HEK293 (cell line): ENCODE measurements around the gene CPSF6.
"Not testable (repeated sequence)": the region's sequence is repeated elsewhere in the genome, so short reads cannot be mapped to it uniquely, and the experiment has no call there.

Experiments used
- CTCF ChIA-PET: fragments of 350-600 bp; formaldehyde crosslinking; extraction: SDS; loops from one replicate; lab custom pipeline; 2021; ENCODE audit warnings: antibody characterized with exemption; lab: Yijun Ruan, JAX
- POLR2A ChIA-PET: fragments of 300-600 bp; formaldehyde crosslinking; extraction: SDS; loops from one replicate; lab custom pipeline; 2020; ENCODE audit warnings: antibody characterized with exemption, inconsistent platforms; lab: Yijun Ruan, JAX
- H3K27ac ChIP-seq: fragments of 200-500 bp; sonication (Bioruptor generic); 2 replicates; pipeline ENCODE4 v1.5.1; 2014; ENCODE audit warnings: low read depth, low read length, control low read depth, inconsistent platforms; ENCODE audit errors: extremely low read depth
- H3K36me3 ChIP-seq, 2 experiments: fragments of 200-500 bp in 1 of 2; sonication (Bioruptor generic) in 1 of 2; 1 replicate in 1 of 2; 2 replicates in 1 of 2; pipeline ENCODE4 v1.5.1; 2014 to 2017; ENCODE audit warnings: inconsistent platforms in 2 of 2, low read length in 2 of 2; ENCODE audit not compliant: control insufficient read depth in 2 of 2, insufficient read depth in 1 of 2
- H3K4me1 ChIP-seq: fragments of 200-500 bp; sonication (Bioruptor generic); 2 replicates; pipeline ENCODE4 v1.5.1; 2014; ENCODE audit warnings: mild to moderate bottlenecking, low read length, inconsistent platforms; ENCODE audit not compliant: control insufficient read depth, insufficient read depth
- H3K4me3 ChIP-seq: 2 replicates; pipeline ENCODE4 v1.5.1; 2011; ENCODE audit warnings: low read depth, mild to moderate bottlenecking, control low read depth, low read length, moderate library complexity
- H3K9me3 ChIP-seq: fragments of 200-500 bp; sonication (Bioruptor generic); 2 replicates; pipeline ENCODE4 v1.5.1; 2014; ENCODE audit warnings: low read depth, low read length, inconsistent platforms; ENCODE audit not compliant: control insufficient read depth, insufficient read depth
- FEZF1 ChIP-seq: fragments of 450-650 bp; formaldehyde crosslinking; IDR thresholded peaks from 2 replicates; pipeline ENCODE4 v1.5.1; 2016; ENCODE audit warnings: missing biosample characterization, missing genetic modification characterization
- MZF1 ChIP-seq: fragments of 450-650 bp; formaldehyde crosslinking; IDR thresholded peaks from 2 replicates; pipeline ENCODE4 v1.5.1; 2017; ENCODE audit warnings: missing biosample characterization, missing genetic modification characterization, borderline replicate concordance
- OVOL3 ChIP-seq: fragments of 450-650 bp; formaldehyde crosslinking; IDR thresholded peaks from 2 replicates; pipeline ENCODE4 v1.5.1; 2016; ENCODE audit warnings: missing biosample characterization, missing genetic modification characterization
- ZBTB6 ChIP-seq: fragments of 450-650 bp; formaldehyde crosslinking; IDR thresholded peaks from 2 replicates; pipeline ENCODE4 v1.5.1; 2017; ENCODE audit warnings: missing biosample characterization, missing genetic modification characterization
- ZNF112 ChIP-seq: fragments of 450-650 bp; formaldehyde crosslinking; IDR thresholded peaks from 2 replicates; pipeline ENCODE4 v1.5.0; 2017; ENCODE audit warnings: missing biosample characterization, missing genetic modification characterization
- ZNF114 ChIP-seq: fragments of 450-650 bp; formaldehyde crosslinking; IDR thresholded peaks from 2 replicates; pipeline ENCODE4 v1.5.0; 2017; ENCODE audit warnings: missing biosample characterization, missing genetic modification characterization
- ZNF146 ChIP-seq: fragments of 450-650 bp; formaldehyde crosslinking; IDR thresholded peaks from 2 replicates; pipeline ENCODE4 v1.5.1; 2016; ENCODE audit warnings: missing biosample characterization, missing genetic modification characterization
- ZNF148 ChIP-seq: fragments of 450-650 bp; formaldehyde crosslinking; IDR thresholded peaks from 2 replicates; pipeline ENCODE4 v1.5.0; 2017; ENCODE audit warnings: missing biosample characterization, missing genetic modification characterization, borderline replicate concordance
- ZNF239 ChIP-seq: fragments of 450-650 bp; formaldehyde crosslinking; IDR thresholded peaks from 2 replicates; pipeline ENCODE4 v1.5.1; 2016; ENCODE audit warnings: missing biosample characterization, missing genetic modification characterization
- ZNF274 ChIP-seq, 2 experiments: fragments of 200-500 bp in 1 of 2; fragments of 450-650 bp in 1 of 2; sonication (Bioruptor generic) in 1 of 2; formaldehyde crosslinking in 1 of 2; IDR thresholded peaks; 2 replicates each; pipeline versions ENCODE4 v1.5.1 to v1.6.1; 2014 to 2016; ENCODE audit warnings: borderline replicate concordance in 1 of 2, inconsistent platforms in 1 of 2, low read length in 1 of 2, missing biosample characterization in 1 of 2, missing genetic modification characterization in 1 of 2
- ZNF654 ChIP-seq: fragments of 450-650 bp; formaldehyde crosslinking; IDR thresholded peaks from 2 replicates; pipeline ENCODE4 v1.5.1; 2016; ENCODE audit warnings: low read depth, missing biosample characterization, missing genetic modification characterization
- ZNF837 ChIP-seq: fragments of 450-650 bp; formaldehyde crosslinking; IDR thresholded peaks from 2 replicates; pipeline ENCODE4 v1.5.1; 2016; ENCODE audit warnings: missing biosample characterization, missing genetic modification characterization
- ZNF843 ChIP-seq: fragments of 450-650 bp; formaldehyde crosslinking; IDR thresholded peaks from 2 replicates; pipeline ENCODE4 v1.5.1; 2016; ENCODE audit warnings: missing biosample characterization, missing genetic modification characterization
- TF ChIP-seq, protein P1 (sequence below): fragments of 450-650 bp; formaldehyde crosslinking; IDR thresholded peaks from 2 replicates; pipeline ENCODE4 v1.5.1; 2016; ENCODE audit warnings: missing biosample characterization, missing genetic modification characterization
- TF ChIP-seq, protein P2 (sequence below): fragments of 450-650 bp; formaldehyde crosslinking; IDR thresholded peaks from 2 replicates; pipeline ENCODE4 v1.5.1; 2016; ENCODE audit warnings: missing biosample characterization, missing genetic modification characterization

CPSF6 gene

GRCh38 chr12:69309461-69309860, 70.1 kb downstream of the CPSF6 start (continued):
- TF ChIP-seq ZNF114 (tag by site-specific recombination) (no peak), OVOL3 (tag by site-specific recombination) (no peak), ZNF837 (no peak), ZNF112 (no peak)
- TF ChIP-seq, all 188 proteins: peak for 0

GRCh38 chr12:69313209-69313608, 73.8 kb downstream of the CPSF6 start:
- TF ChIP-seq, protein P1, sequence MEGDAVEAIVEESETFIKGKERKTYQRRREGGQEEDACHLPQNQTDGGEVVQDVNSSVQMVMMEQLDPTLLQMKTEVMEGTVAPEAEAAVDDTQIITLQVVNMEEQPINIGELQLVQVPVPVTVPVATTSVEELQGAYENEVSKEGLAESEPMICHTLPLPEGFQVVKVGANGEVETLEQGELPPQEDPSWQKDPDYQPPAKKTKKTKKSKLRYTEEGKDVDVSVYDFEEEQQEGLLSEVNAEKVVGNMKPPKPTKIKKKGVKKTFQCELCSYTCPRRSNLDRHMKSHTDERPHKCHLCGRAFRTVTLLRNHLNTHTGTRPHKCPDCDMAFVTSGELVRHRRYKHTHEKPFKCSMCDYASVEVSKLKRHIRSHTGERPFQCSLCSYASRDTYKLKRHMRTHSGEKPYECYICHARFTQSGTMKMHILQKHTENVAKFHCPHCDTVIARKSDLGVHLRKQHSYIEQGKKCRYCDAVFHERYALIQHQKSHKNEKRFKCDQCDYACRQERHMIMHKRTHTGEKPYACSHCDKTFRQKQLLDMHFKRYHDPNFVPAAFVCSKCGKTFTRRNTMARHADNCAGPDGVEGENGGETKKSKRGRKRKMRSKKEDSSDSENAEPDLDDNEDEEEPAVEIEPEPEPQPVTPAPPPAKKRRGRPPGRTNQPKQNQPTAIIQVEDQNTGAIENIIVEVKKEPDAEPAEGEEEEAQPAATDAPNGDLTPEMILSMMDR (tag by site-specific recombination): no peak
- TF ChIP-seq MZF1 (tag by site-specific recombination) (no peak), ZNF146 (tag by site-specific recombination) (peak; percentile 64)
- TF ChIP-seq, protein P2, sequence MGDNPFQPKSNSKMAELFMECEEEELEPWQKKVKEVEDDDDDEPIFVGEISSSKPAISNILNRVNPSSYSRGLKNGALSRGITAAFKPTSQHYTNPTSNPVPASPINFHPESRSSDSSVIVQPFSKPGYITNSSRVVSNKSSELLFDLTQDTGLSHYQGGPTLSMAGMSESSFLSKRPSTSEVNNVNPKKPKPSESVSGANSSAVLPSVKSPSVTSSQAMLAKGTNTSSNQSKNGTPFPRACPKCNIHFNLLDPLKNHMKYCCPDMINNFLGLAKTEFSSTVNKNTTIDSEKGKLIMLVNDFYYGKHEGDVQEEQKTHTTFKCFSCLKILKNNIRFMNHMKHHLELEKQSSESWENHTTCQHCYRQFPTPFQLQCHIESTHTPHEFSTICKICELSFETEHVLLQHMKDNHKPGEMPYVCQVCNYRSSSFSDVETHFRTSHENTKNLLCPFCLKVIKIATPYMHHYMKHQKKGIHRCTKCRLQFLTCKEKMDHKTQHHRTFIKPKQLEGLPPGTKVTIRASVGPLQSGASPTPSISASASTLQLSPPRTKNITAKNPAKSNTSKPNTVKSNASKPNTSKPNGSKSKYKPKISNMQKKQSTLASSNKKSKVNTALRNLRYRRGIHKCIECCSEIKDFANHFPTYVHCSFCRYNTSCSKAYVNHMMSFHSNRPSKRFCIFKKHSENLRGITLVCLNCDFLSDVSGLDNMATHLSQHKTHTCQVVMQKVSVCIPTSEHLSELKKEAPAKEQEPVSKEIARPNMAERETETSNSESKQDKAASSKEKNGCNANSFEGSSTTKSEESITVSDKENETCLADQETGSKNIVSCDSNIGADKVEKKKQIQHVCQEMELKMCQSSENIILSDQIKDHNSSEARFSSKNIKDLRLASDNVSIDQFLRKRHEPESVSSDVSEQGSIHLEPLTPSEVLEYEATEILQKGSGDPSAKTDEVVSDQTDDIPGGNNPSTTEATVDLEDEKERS (tag by site-specific recombination): no peak
- ChIA-PET CTCF (no interaction called here), POLR2A (no interaction called here)
- Histone ChIP-seq H3K27ac (no peak overlapping the region), H3K4me3 (no peak overlapping the region), H3K36me3 (no peaks in the 10 kb centered on the region), H3K4me1 (no peaks in the 10 kb centered on the region), H3K9me3 (no peaks in the 10 kb centered on the region)

DNA sequence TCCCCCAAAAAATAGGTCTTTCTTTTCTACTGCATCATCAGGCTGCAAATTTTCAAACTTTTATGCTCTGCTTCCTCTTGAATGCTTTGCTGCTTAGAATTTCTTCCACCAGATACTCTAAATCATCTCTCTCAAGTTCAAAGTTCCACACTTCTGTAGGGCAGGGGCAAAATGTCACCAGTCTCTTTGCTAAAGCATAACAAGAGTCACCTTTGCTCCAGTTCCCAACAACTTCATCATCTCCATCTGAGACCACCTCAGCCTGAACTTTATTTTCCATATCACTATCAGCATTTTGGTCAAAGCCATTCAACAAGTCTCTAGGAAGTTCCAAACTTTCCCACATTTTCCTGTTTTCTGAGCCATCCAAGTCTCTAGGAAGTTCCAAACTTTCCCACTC, 77.4 kb downstream of the CPSF6 start:
- CTCF ChIA-PET, POLR2A ChIA-PET, H3K9me3 ChIP-seq: not testable (repeated sequence)

GRCh38 chr12:69317233-69317632, 77.9 kb downstream of the CPSF6 start:
- H3K4me3 ChIP-seq, H3K36me3 ChIP-seq, CTCF ChIA-PET, H3K4me1 ChIP-seq, H3K27ac ChIP-seq, POLR2A ChIA-PET, H3K9me3 ChIP-seq: not testable (repeated sequence)

More for the DNA sequence above, 77.4 kb downstream of the CPSF6 start:
- H3K36me3 ChIP-seq, H3K4me1 ChIP-seq, H3K4me3 ChIP-seq, H3K27ac ChIP-seq: not testable (repeated sequence)

GRCh38 chr12:69318225-69318624, 78.9 kb downstream of the CPSF6 start:
- no peak for TF ChIP-seq ZNF148 (tag by site-specific recombination)
- no peak for TF ChIP-seq ZNF239 (tag by site-specific recombination)
- no peak for TF ChIP-seq ZNF274 (IDR thresholded peaks at IDR 0.05; ENCODE audit: low read length)
- TF ChIP-seq ZNF274 (tag by site-specific recombination; IDR thresholded peaks at IDR 0.05; ENCODE audit: borderline replicate concordance): no peak
- TF ChIP-seq ZBTB6 (tag by site-specific recombination): no peak
- TF ChIP-seq FEZF1 (tag by site-specific recombination): no peak
- no peak for TF ChIP-seq ZNF843 (tag by site-specific recombination)
- no peak for TF ChIP-seq ZNF654 (tag by site-specific recombination)
- Histone ChIP-seq H3K27ac (no peak overlapping the region), H3K36me3 (no peaks in the 10 kb centered on the region), H3K9me3 (no peaks in the 10 kb centered on the region; the same call in 1 of the 2 replicates), H3K4me3 (no peak overlapping the region), H3K4me1 (no peaks in the 10 kb centered on the region)
- ChIA-PET CTCF (no interaction called here), POLR2A (no interaction called here)
